HG03342 (cell line): ENCODE results near the gene PPBP.
"Not testable (repeated sequence)": the region's sequence is repeated elsewhere in the genome, so short reads cannot be mapped to it uniquely, and the experiment has no call there.

Experiments
- ATAC-seq: cut with Tn5 transposase; IDR thresholded peaks from one replicate; pipeline ENCODE4 v1.9.1; 2021; ENCODE audit warnings: mild to moderate bottlenecking, moderate library complexity; ENCODE audit not compliant: unreplicated experiment

Gene PPBP

GRCh38 chr4:73998040-73999011 lies 10.3 kb upstream of the PPBP start, which contains the start of gene CXCL5:
Gene CXCL5, minus strand, starts transcription at chr4:73998677. Its CDS starts 96 bp downstream, at chr4:73998581.
- ATAC-seq: no peak

DNA sequence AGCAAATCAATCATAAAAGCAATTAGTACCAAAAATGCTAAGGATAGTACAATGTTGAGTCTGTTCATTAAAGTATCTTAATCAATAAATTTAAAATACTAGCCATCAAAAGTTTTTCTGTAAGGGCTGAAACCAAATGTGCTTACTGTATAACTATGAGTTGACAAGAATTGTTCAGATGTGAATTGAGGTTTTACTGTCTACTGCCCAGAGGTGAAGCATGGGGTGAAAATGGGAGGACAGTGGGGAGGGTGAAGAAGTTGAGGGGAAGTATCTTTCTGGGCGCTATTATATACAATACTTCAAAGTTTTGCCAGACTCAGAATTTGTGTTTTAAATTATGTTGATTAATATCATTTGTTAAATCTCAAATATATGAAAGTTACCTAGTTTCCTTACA lies 4.1 kb upstream of the PPBP start:
- no peak for ATAC-seq

- no peak for ATAC-seq
Measured at GRCh38 chr4:73991742-73992000, 3.7 kb upstream of the PPBP start.

DNA sequence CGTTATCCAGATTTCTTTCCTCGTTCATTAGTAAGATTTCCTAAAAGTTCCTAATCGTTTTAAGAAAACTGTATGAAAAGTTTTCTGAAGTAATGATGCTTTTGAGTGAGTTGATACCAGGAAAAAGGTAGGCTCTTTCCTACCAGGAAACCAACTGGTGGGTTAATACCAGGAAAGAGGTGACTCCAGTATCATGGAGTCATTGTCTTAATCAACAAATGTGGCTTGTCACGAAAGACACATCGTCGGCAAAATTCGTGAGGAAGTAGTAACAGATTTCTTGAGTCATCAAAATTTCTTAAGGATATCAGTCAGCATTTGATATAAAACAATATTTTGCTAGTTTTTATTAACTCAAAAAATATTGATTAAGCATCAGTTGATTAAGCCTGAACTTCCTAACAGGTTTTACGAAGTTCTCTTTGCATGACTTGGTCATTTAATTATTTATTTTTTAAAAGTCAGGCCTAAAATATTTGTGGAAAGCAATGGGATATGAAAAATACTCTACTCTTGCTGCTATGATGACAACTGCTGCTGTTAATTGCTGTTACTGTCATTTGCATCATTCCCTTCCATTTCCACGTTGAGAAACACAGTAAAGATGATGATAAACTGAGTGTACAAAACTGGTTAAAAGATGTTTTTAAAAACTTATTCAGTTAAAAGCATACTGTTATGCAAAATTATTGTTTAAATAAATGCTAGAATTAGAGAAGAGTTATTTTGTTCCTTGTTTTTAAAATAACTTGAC lies 3.2 kb upstream of the PPBP start:
- ATAC-seq: no peak

- ATAC-seq: no peak
Measured at GRCh38 chr4:73989928-73990327, 1.9 kb upstream of the PPBP start.

GRCh38 chr4:73989031-73989430 lies 1.0 kb upstream of the PPBP start:
- no peak for ATAC-seq

DNA sequence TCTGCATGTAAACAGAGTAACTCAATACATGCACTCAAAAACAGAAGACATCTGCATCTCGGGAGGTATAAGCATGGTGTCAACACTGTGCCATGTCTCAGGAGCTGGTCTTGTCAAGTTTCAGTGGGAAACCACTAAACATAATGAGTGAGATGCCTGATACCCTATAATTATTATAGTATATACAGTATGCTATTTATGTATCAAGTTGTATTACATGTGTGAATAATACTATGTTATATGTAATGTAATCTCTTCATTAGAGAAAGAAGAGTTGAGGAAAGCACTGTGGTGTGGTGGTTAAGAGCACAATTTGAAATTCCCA lies 2.5 kb downstream of the PPBP start:
- no peak for ATAC-seq

DNA sequence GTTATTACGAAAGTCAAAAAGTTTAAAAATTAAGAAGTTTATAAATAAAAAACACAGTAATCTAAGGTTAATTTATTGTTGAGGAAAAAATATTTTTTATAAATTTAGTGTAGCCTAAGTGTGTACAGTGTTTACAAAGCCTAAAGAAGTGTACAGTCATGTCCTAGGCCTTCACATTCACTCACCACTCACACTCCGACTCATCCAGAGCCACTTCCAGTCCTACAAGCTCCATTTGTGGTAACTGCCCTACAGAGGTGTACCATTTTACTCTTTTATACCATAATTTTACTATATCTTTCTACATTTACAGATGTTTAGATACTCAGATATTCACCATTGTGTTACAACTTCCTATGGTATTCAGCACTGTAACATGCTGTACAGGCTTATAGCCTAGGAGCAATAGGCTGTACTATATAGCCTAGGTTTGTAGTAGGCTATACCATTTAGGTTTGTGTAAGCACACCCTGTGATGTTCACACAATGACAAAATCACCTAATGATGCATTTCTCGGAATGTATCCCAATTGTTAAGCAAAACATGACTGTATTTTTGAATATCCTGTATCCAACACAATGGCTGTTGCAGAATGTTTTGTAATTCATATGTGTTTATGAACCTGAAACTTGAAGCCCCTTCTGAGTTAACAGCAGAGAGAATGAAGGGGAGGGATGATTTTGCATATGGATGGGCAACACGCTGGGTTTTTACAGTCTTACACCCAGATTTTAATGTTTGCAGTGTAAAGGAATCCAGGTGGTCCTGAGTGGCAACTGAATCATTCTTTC lies 3.1 kb downstream of the PPBP start:
- no peak for ATAC-seq

GRCh38 chr4:73981175-73981574 lies 6.8 kb downstream of the PPBP start:
- not testable (repeated sequence) for ATAC-seq

DNA sequence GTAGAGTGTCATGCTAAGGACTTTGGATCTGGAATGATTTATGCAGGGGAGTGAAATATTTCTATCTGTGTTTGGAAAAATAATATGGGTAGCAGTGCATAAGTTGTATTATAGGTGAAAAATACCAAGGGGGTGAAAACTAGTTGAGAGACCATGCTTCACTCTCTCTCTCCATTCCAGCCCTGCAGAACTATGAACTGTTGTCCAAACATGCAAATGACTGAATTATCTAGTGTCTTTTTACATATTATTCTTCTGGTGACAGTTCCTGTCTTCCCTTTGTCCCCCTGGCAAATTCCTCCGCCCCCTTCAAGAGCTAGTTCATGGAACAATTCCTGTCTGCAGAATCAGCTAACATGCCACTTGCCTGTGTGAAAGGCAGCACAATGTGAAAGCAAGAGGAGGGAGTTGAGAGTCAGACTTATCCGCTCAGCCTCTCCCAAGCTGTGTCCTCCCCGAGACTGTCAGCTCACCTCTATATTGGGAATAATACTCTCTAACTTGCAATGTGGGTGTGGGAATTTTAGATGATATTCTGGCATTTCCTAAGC lies 8.5 kb downstream of the PPBP start:
- no peak for ATAC-seq

DNA sequence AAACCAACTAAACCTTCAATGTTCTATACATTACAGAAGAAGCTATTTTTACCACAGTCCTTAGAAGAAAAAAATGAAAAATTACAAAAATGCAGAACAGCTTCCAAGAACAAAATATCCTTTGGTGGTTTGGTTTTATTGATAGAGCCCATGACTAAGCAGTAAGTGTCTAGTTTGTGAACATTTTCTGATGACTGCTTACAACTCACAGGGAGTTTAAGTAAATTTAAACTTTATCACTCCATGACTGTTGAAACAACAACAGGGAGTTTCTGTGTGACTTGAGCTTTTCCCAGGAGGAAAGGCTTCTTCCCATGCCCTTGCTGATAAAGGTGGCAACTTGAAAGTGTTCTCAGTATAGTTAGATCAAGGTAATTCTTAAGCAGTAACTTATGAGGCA lies 9.1 kb downstream of the PPBP start:
- ATAC-seq: no peak

DNA sequence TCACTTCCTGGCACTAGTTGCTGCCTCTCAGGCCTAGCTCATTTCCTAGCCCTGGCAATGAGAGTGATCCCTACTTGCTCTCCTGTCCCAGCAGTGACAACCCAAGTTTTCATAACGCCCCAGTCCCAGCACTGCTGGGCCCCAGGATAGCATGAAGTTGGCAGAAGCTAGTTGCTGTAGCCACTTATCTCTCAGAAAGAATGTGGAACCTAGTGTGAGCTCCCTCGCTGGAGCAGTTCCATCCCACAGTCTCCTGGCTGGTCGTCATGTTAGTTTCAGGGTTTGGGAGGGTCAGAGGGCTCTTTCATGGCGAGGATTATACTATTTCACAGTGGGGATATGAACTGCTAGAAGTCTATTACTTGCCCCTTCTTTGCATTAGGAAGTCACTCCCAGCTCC lies 11.3 kb downstream of the PPBP start:
- ATAC-seq: no peak

GRCh38 chr4:73976217-73976616 lies 11.8 kb downstream of the PPBP start:
- no peak for ATAC-seq

GRCh38 chr4:73974352-73974751 lies 13.6 kb downstream of the PPBP start:
- ATAC-seq: no peak

DNA sequence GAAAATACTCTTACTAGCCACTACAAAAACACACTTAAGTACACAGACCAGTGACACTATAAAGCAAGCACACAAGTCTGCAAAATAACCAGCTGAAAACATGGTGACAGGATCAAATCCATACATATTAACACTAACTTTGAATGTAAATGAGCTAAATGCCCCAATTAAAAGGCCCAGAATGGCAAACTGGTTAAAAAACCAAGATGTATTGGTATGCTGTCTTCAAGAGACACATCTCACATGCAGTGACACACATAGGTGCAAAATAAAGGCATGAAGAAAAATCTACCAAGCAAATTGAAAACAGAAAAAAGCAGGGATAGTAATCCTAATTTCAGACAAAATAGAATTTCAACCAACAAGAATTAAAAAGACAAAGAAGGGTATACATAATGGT lies 17.0 kb downstream of the PPBP start:
- ATAC-seq: no peak

- no peak for ATAC-seq
Measured at GRCh38 chr4:73970011-73970410, 18.0 kb downstream of the PPBP start.

GRCh38 chr4:73967866-73968265 lies 20.1 kb downstream of the PPBP start:
- ATAC-seq: no peak

GRCh38 chr4:73964862-73965611 lies 23.0 kb downstream of the PPBP start:
- no peak for ATAC-seq

- no peak for ATAC-seq
Measured at GRCh38 chr4:73962724-73963123, 25.3 kb downstream of the PPBP start.

- ATAC-seq: not testable (repeated sequence)
Measured at GRCh38 chr4:73959041-73959440, 28.9 kb downstream of the PPBP start.

DNA sequence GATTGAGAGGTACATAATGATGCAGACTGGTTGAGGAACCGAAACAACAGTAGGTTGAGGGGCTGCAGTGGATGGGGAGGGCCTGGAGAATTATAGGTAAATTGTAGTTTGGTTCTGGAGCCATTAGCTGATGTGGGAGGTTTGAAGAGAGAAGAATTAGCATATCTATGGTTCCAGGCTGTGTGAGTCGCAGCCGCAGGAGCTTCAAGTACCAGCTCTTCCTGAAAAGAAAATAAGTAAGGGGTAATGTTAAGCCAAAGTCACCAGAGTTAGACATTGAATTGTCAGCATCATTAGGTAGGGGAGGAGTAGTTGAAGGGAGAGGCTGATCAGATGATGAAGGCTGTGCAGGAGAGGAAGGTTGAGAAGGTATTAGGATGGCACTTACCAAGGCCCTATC lies 35.6 kb downstream of the PPBP start:
- ATAC-seq: no peak
